ENCODE measurements around the gene RHOF. TPM values are rescaled to one million over a fixed set of nuclear protein-coding genes. Genes with fewer than 3 reads are reported as not detected.

The RHOF gene
- total RNA-seq, 1 donor from 2014 or later = 9.6 TPM

DNA sequence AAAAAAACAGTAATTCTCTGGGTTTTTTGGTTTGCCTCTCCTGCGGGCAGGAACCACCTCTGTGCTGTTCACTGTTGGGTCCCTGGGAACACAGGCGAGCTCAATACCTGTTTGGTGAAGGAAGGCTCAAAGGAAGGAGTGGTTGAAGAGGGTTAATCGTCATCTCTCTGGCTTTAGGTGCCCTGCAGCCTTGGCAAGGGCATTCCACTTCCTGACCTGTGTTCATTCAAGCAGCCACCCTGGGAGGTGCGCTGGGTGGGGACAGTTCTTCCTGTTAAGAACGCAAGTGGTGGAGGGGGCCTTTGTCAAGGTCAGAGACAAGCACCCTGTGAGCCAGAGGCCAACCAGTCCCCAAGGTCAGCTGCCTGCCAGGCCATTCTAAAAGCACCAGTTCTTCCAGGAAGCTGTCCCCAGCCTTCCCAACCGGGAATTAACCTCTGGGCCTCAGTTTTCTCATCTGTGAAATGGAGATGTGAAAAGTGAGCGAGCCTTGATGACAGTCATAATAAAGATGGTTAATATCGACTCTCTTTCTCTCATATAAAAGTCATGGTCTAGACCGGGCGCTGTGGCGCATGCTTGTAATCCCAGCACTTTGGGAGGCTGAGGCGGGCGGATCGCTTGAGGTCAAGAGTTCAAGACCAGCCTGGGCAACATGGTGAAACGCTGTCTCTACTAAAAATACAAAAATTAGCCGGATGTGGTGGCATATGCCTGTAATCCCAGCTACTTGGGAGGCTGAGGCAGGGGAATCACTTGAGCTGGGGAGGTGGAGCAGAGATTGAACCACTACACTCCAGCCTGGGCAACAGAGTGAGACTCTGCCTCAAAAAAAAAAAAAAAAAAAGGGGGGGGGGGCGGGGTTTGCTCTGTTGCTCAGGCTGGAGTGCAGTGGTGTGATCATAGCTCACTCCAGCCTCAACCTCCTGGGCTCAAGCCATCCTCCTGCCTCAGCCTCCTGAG lies 6.1 kb downstream of the RHOF start:
- no peak for DNase-seq (ENCODE audit: low spot score)
- TF ChIP-seq, protein P1, sequence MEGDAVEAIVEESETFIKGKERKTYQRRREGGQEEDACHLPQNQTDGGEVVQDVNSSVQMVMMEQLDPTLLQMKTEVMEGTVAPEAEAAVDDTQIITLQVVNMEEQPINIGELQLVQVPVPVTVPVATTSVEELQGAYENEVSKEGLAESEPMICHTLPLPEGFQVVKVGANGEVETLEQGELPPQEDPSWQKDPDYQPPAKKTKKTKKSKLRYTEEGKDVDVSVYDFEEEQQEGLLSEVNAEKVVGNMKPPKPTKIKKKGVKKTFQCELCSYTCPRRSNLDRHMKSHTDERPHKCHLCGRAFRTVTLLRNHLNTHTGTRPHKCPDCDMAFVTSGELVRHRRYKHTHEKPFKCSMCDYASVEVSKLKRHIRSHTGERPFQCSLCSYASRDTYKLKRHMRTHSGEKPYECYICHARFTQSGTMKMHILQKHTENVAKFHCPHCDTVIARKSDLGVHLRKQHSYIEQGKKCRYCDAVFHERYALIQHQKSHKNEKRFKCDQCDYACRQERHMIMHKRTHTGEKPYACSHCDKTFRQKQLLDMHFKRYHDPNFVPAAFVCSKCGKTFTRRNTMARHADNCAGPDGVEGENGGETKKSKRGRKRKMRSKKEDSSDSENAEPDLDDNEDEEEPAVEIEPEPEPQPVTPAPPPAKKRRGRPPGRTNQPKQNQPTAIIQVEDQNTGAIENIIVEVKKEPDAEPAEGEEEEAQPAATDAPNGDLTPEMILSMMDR (IDR thresholded peaks at IDR 0.05) = no peak
- no peaks in the 10 kb centered on the region for H3K36me3 Mint-ChIP-seq (ENCODE audit: low read depth)
- peaks cover 30% of the 10 kb centered on the region for H3K4me1 Mint-ChIP-seq (ENCODE audit: low read depth)
- no peaks in the 10 kb centered on the region for H3K27me3 Mint-ChIP-seq (ENCODE audit: low read depth)
- H3K27ac Mint-ChIP-seq (ENCODE audit: unreplicated experiment) = peak overlapping the region; percentile 27
- no peak overlapping the region for H3K4me3 Mint-ChIP-seq (ENCODE audit: unreplicated experiment)
- H3K9me3 Mint-ChIP-seq (ENCODE audit: low read depth) = no peaks in the 10 kb centered on the region

DNA sequence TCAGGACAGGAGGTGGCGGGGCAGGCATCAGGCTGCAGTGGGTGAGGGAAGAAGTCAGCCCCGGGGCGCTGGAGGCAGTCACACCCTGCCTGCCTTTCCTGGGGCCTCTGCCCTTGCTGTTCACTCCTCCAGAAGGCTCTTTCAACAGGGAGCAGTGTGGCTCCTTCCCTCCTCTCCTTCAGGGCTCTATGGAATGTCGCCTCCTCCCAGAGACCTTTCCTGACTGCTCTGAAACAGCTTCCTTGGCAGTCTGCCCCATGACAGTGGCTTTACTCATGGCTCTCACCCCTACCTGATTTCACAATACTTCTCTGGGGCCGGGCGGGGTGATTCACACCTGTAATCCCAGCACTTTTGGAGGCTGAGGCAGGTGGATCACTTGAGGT lies 7.1 kb downstream of the RHOF start:
- Mint-ChIP-seq H3K27me3 (ENCODE audit: low read depth) (no peaks in the 10 kb centered on the region), H3K36me3 (ENCODE audit: low read depth) (no peaks in the 10 kb centered on the region), H3K27ac (ENCODE audit: unreplicated experiment) (no peak overlapping the region), H3K4me1 (ENCODE audit: low read depth) (peaks cover 38% of the 10 kb centered on the region), H3K4me3 (ENCODE audit: unreplicated experiment) (no peak overlapping the region), H3K9me3 (ENCODE audit: low read depth) (no peaks in the 10 kb centered on the region)
- TF ChIP-seq, protein P1 (IDR thresholded peaks at IDR 0.05) = no peak
- DNase-seq (ENCODE audit: low spot score) = no peak

DNA sequence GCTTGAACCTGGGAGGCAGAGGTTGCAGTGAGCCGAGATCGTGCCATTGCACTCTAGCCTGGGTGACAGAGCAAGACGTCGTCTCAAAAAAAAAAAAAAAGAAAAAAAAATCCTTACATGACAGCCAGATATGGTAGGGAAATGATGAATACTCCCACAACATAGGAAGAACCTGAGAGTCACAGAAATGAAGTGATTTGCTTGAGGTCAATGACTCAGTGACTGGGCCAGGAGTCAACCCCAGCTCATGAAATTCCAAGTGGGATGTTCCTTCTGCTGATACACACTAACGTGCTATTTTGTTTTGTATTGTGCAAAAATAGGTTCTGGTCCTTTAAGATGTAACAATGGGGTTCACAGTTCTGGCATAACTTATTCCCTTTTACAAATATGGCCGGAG lies 9.0 kb downstream of the RHOF start:
- H3K27ac Mint-ChIP-seq (ENCODE audit: unreplicated experiment) = no peak overlapping the region
- H3K9me3 Mint-ChIP-seq (ENCODE audit: low read depth) = no peaks in the 10 kb centered on the region
- no peak for DNase-seq (ENCODE audit: low spot score)

DNA sequence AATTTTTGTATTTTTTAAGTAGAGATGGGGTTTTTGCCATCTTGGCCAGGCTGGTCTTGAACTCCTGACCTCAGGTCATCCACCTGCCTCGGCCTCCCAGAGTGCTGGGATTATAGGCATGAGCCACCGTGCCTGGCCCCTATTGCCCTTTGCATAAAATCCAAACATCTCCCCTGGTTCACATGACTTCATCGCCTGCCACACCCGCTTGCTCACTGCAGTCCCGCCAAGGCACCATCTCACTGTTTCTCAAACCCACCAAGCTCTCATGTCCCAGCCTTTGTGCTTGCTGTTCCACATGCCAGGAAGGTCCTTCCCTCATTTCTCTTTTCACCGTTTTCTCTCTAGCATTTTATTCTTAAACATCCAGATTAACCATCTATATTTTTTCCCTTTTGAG lies 9.7 kb downstream of the RHOF start:
- no peaks in the 10 kb centered on the region for H3K27me3 Mint-ChIP-seq (ENCODE audit: low read depth)
- H3K27ac Mint-ChIP-seq (ENCODE audit: unreplicated experiment) = no peak overlapping the region
- H3K36me3 Mint-ChIP-seq (ENCODE audit: low read depth) = peaks cover 1% of the 10 kb centered on the region
- H3K9me3 Mint-ChIP-seq (ENCODE audit: low read depth) = no peaks in the 10 kb centered on the region
- peaks cover 29% of the 10 kb centered on the region for H3K4me1 Mint-ChIP-seq (ENCODE audit: low read depth)
- DNase-seq (ENCODE audit: low spot score) = no peak
- H3K4me3 Mint-ChIP-seq (ENCODE audit: unreplicated experiment) = no peak overlapping the region
- TF ChIP-seq, protein P1 (IDR thresholded peaks at IDR 0.05) = no peak

More for the DNA sequence above, 9.0 kb downstream of the RHOF start:
- H3K4me1 Mint-ChIP-seq (ENCODE audit: low read depth) = peaks cover 29% of the 10 kb centered on the region
- TF ChIP-seq, protein P1 (IDR thresholded peaks at IDR 0.05) = no peak
- peaks cover 1% of the 10 kb centered on the region for H3K36me3 Mint-ChIP-seq (ENCODE audit: low read depth)
- H3K4me3 Mint-ChIP-seq (ENCODE audit: unreplicated experiment) = no peak overlapping the region
- H3K27me3 Mint-ChIP-seq (ENCODE audit: low read depth) = no peaks in the 10 kb centered on the region

DNA sequence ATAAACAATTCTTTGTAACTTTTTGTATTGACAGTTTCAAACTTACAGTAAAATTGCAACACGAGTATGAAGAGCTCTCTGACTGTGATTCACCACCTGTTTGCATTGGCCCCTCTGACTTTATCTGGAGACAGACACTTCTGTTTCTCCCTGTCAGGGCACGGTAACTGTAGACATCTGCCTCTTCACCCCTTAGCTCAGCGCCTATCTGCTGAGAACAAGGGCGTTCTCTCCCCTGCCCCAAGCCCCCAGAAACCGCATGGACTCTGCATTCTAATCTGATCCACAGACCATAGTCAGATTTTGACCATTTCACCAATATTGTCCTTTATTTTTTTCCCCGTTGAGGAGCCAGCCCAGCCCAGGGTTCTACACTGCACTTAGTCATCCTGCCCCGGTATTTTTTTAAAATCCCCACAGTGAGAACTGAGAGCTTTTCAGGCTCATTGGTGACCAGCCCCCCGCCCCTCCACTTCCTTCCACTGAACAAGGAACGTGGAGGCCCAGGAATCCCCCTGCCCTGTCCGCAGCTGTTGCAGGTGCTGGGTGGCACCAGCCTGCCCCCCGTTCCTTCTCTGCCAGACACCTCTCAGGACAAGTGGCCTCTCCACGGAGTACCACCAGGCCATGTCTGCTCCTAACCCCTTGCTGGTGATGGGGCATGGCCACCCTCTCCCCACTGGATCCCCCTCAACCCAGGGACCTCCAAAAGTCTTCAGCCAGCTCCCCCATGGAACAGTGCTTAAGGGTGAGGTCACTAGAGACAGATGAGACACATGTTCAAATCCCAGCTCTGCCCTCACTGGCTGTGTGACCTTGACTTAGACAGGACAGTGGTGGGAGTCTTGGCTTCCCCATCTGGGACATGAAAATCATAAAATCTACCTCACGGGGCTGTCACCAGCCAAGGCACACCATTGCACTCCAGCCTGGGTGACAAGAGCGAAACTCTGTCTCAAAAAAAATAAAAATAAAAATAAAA lies 11.2 kb downstream of the RHOF start:
- H3K9me3 Mint-ChIP-seq (ENCODE audit: low read depth) = no peaks in the 10 kb centered on the region
- no peak for DNase-seq (ENCODE audit: low spot score)
- H3K4me3 Mint-ChIP-seq (ENCODE audit: unreplicated experiment) = peak overlapping the region; percentile 31
- peak overlapping the region; percentile 94 for H3K27ac Mint-ChIP-seq (ENCODE audit: unreplicated experiment)
- H3K36me3 Mint-ChIP-seq (ENCODE audit: low read depth) = peaks cover 1% of the 10 kb centered on the region
- TF ChIP-seq, protein P1 (IDR thresholded peaks at IDR 0.05) = no peak
- peaks cover 29% of the 10 kb centered on the region for H3K4me1 Mint-ChIP-seq (ENCODE audit: low read depth)
- H3K27me3 Mint-ChIP-seq (ENCODE audit: low read depth) = no peaks in the 10 kb centered on the region
